Spleen (tissue), 11 donors: ENCODE measurements around the gene SMIM21. TPM values are rescaled to one million over a fixed set of nuclear protein-coding genes. Genes with fewer than 3 reads are reported as not detected.

ENCODE experiments used
- DNase-seq: peaks from one replicate; pipeline ENCODE4 v3.0.0-alpha.2; 2020
- H3K27ac ChIP-seq, 8 donors: fragments of 200-600 bp; sonication (generic) in 7 of 8; 1 replicate in 4 of 8; 2 replicates in 4 of 8; pipeline versions ENCODE4 v1.5.0 to v1.8.0; 2016 to 2021; ENCODE audit warnings: inconsistent platforms in 4 of 8, mild to moderate bottlenecking in 4 of 8, moderate library complexity in 1 of 8
- H3K27me3 ChIP-seq, 7 donors: fragments of 200-600 bp; sonication (generic) in 6 of 7; replicated peaks in 1 of 7; 1 replicate in 4 of 7; 2 replicates in 3 of 7; pipeline versions ENCODE4 v1.5.0 to v1.8.0; 2016 to 2021; ENCODE audit warnings: inconsistent platforms in 3 of 7, mild to moderate bottlenecking in 1 of 7
- H3K36me3 ChIP-seq, 6 donors: fragments of 200-600 bp; sonication (generic) in 5 of 6; 1 replicate in 4 of 6; 2 replicates in 2 of 6; pipeline versions ENCODE4 v1.5.0 to v1.8.0; 2016 to 2021; ENCODE audit warnings: inconsistent platforms in 2 of 6
- H3K4me1 ChIP-seq, 6 donors: fragments of 200-600 bp; sonication (generic) in 5 of 6; 1 replicate in 3 of 6; 2 replicates in 3 of 6; pipeline versions ENCODE4 v1.5.0 to v1.8.0; 2016 to 2021; ENCODE audit warnings: inconsistent platforms in 3 of 6
- H3K4me3 ChIP-seq, 8 donors: fragments of 200-600 bp; sonication (generic) in 7 of 8; 1 replicate in 4 of 8; 2 replicates in 4 of 8; pipeline versions ENCODE4 v1.5.0 to v1.8.0; 2016 to 2021; ENCODE audit warnings: inconsistent platforms in 4 of 8, mild to moderate bottlenecking in 4 of 8, moderate library complexity in 2 of 8
- H3K9me3 ChIP-seq, 8 donors: fragments of 200-600 bp; sonication (generic) in 7 of 8; 1 replicate in 4 of 8; 2 replicates in 4 of 8; pipeline versions ENCODE4 v1.5.0 to v1.8.0; 2016 to 2021; ENCODE audit warnings: inconsistent platforms in 4 of 8
- CTCF ChIP-seq, 11 experiments: fragments of 200-600 bp in 7 of 11; fragments of 450-650 bp in 4 of 11; sonication (generic) in 4 of 11; IDR thresholded peaks in 8 of 11; conservative IDR thresholded peaks in 3 of 11; 1 replicate in 7 of 11; 2 replicates in 4 of 11; pipeline versions ENCODE4 v1.4.0 to v1.8.0; 2016 to 2021; ENCODE audit warnings: antibody characterized with exemption in 11 of 11, inconsistent platforms in 4 of 11, mild to moderate bottlenecking in 1 of 11
- POLR2A ChIP-seq, 3 donors: fragments of 450-650 bp; IDR thresholded peaks; one replicate each; pipeline ENCODE4 v1.5.1; 2017; ENCODE audit warnings: antibody characterized with exemption in 3 of 3, mild to moderate bottlenecking in 1 of 3
- POLR2AphosphoS5 ChIP-seq, 3 donors: sonication (generic); formaldehyde crosslinking; IDR thresholded peaks; one replicate each; pipeline ENCODE4 v1.5.1; 2017; ENCODE audit warnings: antibody characterized with exemption in 3 of 3
- WGBS, 5 donors: extraction: QIAGEN DNeasy Blood & Tissue Kit in 3 of 5; methylation state at CpG; one replicate each; pipeline versions ENCODE4 v1.1.5 to v1.1.7; 2013 to 2018; 5-methylcytosine and 5-hydroxymethylcytosine counted together
- intact Hi-C: fragments of 100-400 bp; cut with DNase I; formaldehyde crosslinking; loops from one replicate; pipeline ENCODE4 v1.15.0; 2023; ENCODE audit warnings: low total_unique reads
- polyA plus RNA-seq, 3 donors: library from polyadenylated mRNA; stranded (reverse); fragments of 200-250 nt; gene quantifications; one replicate each; pipeline ENCODE4 v1.2.1, GENCODE V29; 2013
- total RNA-seq, 7 donors: library from RNA; depleted of rRNA in 3 of 7; stranded (reverse); fragments of >200 nt in 3 of 7; fragmentation: NEBNext Ultra II Directional in 4 of 7; extraction: Animal tissue kit (Norgen Biotek cat#: 25700) in 4 of 7; gene quantifications; one replicate each; pipeline versions ENCODE4 v1.1.0 to v1.2.1, GENCODE V29; 2016 to 2021
- donor health status: healthy with polysubstance abuse.
- donor health status: DM: no; HTN: no; CAD: no; lungs with moderate emphysema.
- donor health status: DM: no; HTN: no; CAD: no.
- donor health status: Bipolar disorder and iron deficiency.
- donor health status: healthy.
- donor health status: DM: no; HTN: no; CAD: no.
- donor health status: DM: yes; HTN: yes; CAD: no.

The SMIM21 gene
- total and polyA plus RNA-seq, 10 donors, result not detected

- H3K4me3 ChIP-seq, result no peak overlapping the region
- H3K9me3 ChIP-seq, result no peaks in the 10 kb centered on the region
- H3K36me3 ChIP-seq, result no peaks in the 10 kb centered on the region
- H3K27me3 ChIP-seq, result peaks cover 0 to 4% (median 0%) of the 10 kb centered on the region in 7 donors
- H3K27ac ChIP-seq, result no peak overlapping the region
- intact Hi-C loops, result no loop called here
- no peak for DNase-seq
- no peaks in the 10 kb centered on the region for H3K4me1 ChIP-seq
- TF ChIP-seq CTCF (IDR thresholded peaks at IDR 0.05 in 8 of 11, conservative IDR thresholded peaks at IDR 0.05 in 3 of 11) (no peak), POLR2A (IDR thresholded peaks at IDR 0.05) (no peak), POLR2AphosphoS5 (IDR thresholded peaks at IDR 0.05) (no peak)
- 72 to 81% (median 78%) methylated on average over 5 of the region's 5 CpGs for WGBS, 5 donors
Measured at GRCh38 chr18:75472906-75473305, 45.4 kb upstream of the SMIM21 start.

GRCh38 chr18:75472396-75472795 is 44.9 kb upstream of the SMIM21 start:
- 87 to 92% (median 88%) methylated on average over 7 of the region's 7 CpGs for WGBS, 5 donors
- no peak for DNase-seq
- H3K27ac ChIP-seq, result no peak overlapping the region
- no peak overlapping the region for H3K4me3 ChIP-seq
- intact Hi-C loops, result no loop called here
- no peaks in the 10 kb centered on the region for H3K9me3 ChIP-seq
- no peaks in the 10 kb centered on the region for H3K4me1 ChIP-seq
- TF ChIP-seq POLR2A (IDR thresholded peaks at IDR 0.05), result no peak
- no peak for TF ChIP-seq POLR2AphosphoS5 (IDR thresholded peaks at IDR 0.05)
- no peak for TF ChIP-seq CTCF (IDR thresholded peaks at IDR 0.05 in 8 of 11, conservative IDR thresholded peaks at IDR 0.05 in 3 of 11)
- no peaks in the 10 kb centered on the region for H3K36me3 ChIP-seq
- H3K27me3 ChIP-seq, result peaks cover 0 to 4% (median 0%) of the 10 kb centered on the region in 7 donors

GRCh38 chr18:75471850-75472249 is 44.3 kb upstream of the SMIM21 start:
- Histone ChIP-seq H3K4me3 (no peak overlapping the region), H3K4me1 (no peaks in the 10 kb centered on the region), H3K9me3 (no peaks in the 10 kb centered on the region), H3K27ac (no peak overlapping the region), H3K27me3 (peaks cover 0 to 4% (median 0%) of the 10 kb centered on the region in 7 donors), H3K36me3 (no peaks in the 10 kb centered on the region)
- intact Hi-C loops, result no loop called here
- TF ChIP-seq POLR2AphosphoS5 (IDR thresholded peaks at IDR 0.05) (no peak), POLR2A (IDR thresholded peaks at IDR 0.05) (no peak), CTCF (IDR thresholded peaks at IDR 0.05 in 8 of 11, conservative IDR thresholded peaks at IDR 0.05 in 3 of 11) (no peak)
- no peak for DNase-seq
- WGBS, 5 donors, result 82 to 93% (median 86%) methylated on average over 9 of the region's 9 CpGs

GRCh38 chr18:75467851-75468250 is 40.3 kb upstream of the SMIM21 start:
- peaks cover 0 to 4% (median 0%) of the 10 kb centered on the region in 7 donors for H3K27me3 ChIP-seq
- no peak for DNase-seq
- TF ChIP-seq POLR2AphosphoS5 (IDR thresholded peaks at IDR 0.05) (no peak), CTCF (IDR thresholded peaks at IDR 0.05 in 8 of 11, conservative IDR thresholded peaks at IDR 0.05 in 3 of 11) (no peak), POLR2A (IDR thresholded peaks at IDR 0.05) (no peak)
- no peaks in the 10 kb centered on the region for H3K36me3 ChIP-seq
- intact Hi-C loops, result no loop called here
- no peaks in the 10 kb centered on the region for H3K9me3 ChIP-seq
- whole genome bisulfite sequencing, 5 donors, result 86 to 93% (median 89%) methylated on average over 5 of the region's 5 CpGs
- no peaks in the 10 kb centered on the region for H3K4me1 ChIP-seq
- no peak overlapping the region for H3K27ac ChIP-seq
- no peak overlapping the region for H3K4me3 ChIP-seq
